A549 (cell line): ENCODE measurements around the gene MEGF10. TPM values are rescaled to one million over a fixed set of nuclear protein-coding genes. Genes with fewer than 3 reads are reported as not detected.

ENCODE experiments used
- ATAC-seq, 2 experiments: fragments of 200-7000 bp in 1 of 2; fragments of >200 bp in 1 of 2; cut with Nextera tagmentation in 1 of 2; cut with Tn5 transposase in 1 of 2; 3 replicates each; pipeline versions ENCODE4 v1.8.0 to v1.9.1; 2018 to 2020; ENCODE audit warnings: mild to moderate bottlenecking in 1 of 2, moderate library complexity in 1 of 2
- CTCF ChIA-PET: fragments of 300-600 bp; sonication (Branson Sonifier 250); formaldehyde crosslinking; extraction: SDS; loops from one replicate; lab custom pipeline; 2021; ENCODE audit warnings: antibody characterized with exemption, inconsistent platforms; lab: Yijun Ruan, JAX
- POLR2A ChIA-PET: fragments of 350-600 bp; formaldehyde crosslinking; extraction: SDS; loops from one replicate; lab custom pipeline; 2021; ENCODE audit warnings: antibody characterized with exemption, inconsistent platforms; lab: Yijun Ruan, JAX
- DNase-seq, 2 experiments: peaks; one replicate each; pipeline versions ENCODE4 v3.0.0 to v3.0.0-alpha.2; 2011 to 2016; ENCODE audit warnings: low read depth in 1 of 2, low spot score in 1 of 2
- FAIRE-seq: peaks from 2 replicates; lab custom pipeline; 2011; peaks lifted over from hg19 to GRCh38; lab: Jason Lieb, UNC
- H3K27ac ChIP-seq, 2 experiments: fragments of >200 bp; sonication (Bioruptor Twin); formaldehyde crosslinking; 3 replicates each; pipeline ENCODE4 v1.5.1; 2016 to 2017
- H3K4me1 ChIP-seq: fragments of >200 bp; sonication (Bioruptor Twin); formaldehyde crosslinking; 3 replicates; pipeline ENCODE4 v1.6.1; 2016
- H3K4me2 ChIP-seq: fragments of >200 bp; sonication (Bioruptor Twin); formaldehyde crosslinking; 3 replicates; pipeline ENCODE4 v1.6.1; 2016
- H3K4me3 ChIP-seq: fragments of >200 bp; sonication (Bioruptor Twin); formaldehyde crosslinking; 3 replicates; pipeline ENCODE4 v1.5.1; 2016
- H3K9me3 ChIP-seq: fragments of >200 bp; sonication (Bioruptor Twin); formaldehyde crosslinking; 3 replicates; pipeline ENCODE4 v1.6.1; 2016
- BCL3 ChIP-seq: fragments of >200 bp; sonication (Bioruptor Twin); formaldehyde crosslinking; IDR thresholded peaks from 3 replicates; pipeline ENCODE4 v1.6.1; 2016
- BHLHE40 ChIP-seq: IDR thresholded peaks from 2 replicates; pipeline ENCODE4 v1.6.1; 2012; ENCODE audit warnings: low read depth, low read length, inconsistent platforms
- CBX2 ChIP-seq: fragments of 200-600 bp; sonication (generic); IDR thresholded peaks from 2 replicates; pipeline ENCODE4 v1.6.1; 2016; ENCODE audit warnings: low read depth, mild to moderate bottlenecking, borderline replicate concordance
- CHD4 ChIP-seq: fragments of 200-600 bp; sonication (generic); IDR thresholded peaks from 2 replicates; pipeline ENCODE4 v1.6.1; 2016; ENCODE audit warnings: antibody characterized with exemption, mild to moderate bottlenecking, borderline replicate concordance
- EHMT2 ChIP-seq: fragments of 200-600 bp; sonication (generic); IDR thresholded peaks from 2 replicates; pipeline ENCODE4 v1.6.1; 2016; ENCODE audit warnings: antibody characterized with exemption, low read depth, mild to moderate bottlenecking, moderate library complexity
- FOSL2 ChIP-seq, 2 experiments: fragments of 450-650 bp in 1 of 2; fragments of >200 bp in 1 of 2; sonication (Bioruptor Twin) in 1 of 2; formaldehyde crosslinking; IDR thresholded peaks; 2 replicates each; pipeline versions ENCODE4 v1.5.0 to v1.6.1; 2016 to 2020; ENCODE audit warnings: mild to moderate bottlenecking in 1 of 2, moderate library complexity in 1 of 2
- GATA3 ChIP-seq: IDR thresholded peaks from 2 replicates; pipeline ENCODE4 v1.6.1; 2012; ENCODE audit warnings: borderline replicate concordance
- HEYL ChIP-seq: fragments of 250-450 bp; sonication (Bioruptor Pico); IDR thresholded peaks from 2 replicates; pipeline ENCODE4 v1.8.0; 2021; ENCODE audit warnings: mild to moderate bottlenecking, moderate library complexity
- HMGXB4 ChIP-seq: fragments of 250-450 bp; sonication (Bioruptor Pico); IDR thresholded peaks from 2 replicates; pipeline ENCODE4 v1.5.0; 2021; ENCODE audit warnings: mild to moderate bottlenecking, moderate library complexity, borderline replicate concordance
- JUNB ChIP-seq: fragments of >200 bp; sonication (Bioruptor Twin); formaldehyde crosslinking; IDR thresholded peaks from 2 replicates; pipeline ENCODE4 v1.6.1; 2016
- NFE2L2 ChIP-seq: fragments of 150-350 bp; conservative IDR thresholded peaks from 2 replicates; pipeline ENCODE4 v1.6.1; 2014; ENCODE audit warnings: low read length
- NPAS2 ChIP-seq: fragments of 250-450 bp; sonication (Bioruptor Pico); IDR thresholded peaks from 2 replicates; pipeline ENCODE4 v1.8.0; 2022; ENCODE audit warnings: mild to moderate bottlenecking, moderate library complexity, borderline replicate concordance
- PBX3 ChIP-seq: IDR thresholded peaks from 2 replicates; pipeline ENCODE4 v1.6.1; 2012
- RAD21 ChIP-seq, 2 experiments: fragments of >200 bp in 1 of 2; sonication (Bioruptor Twin) in 1 of 2; formaldehyde crosslinking in 1 of 2; IDR thresholded peaks in 1 of 2; conservative IDR thresholded peaks in 1 of 2; 2 replicates in 1 of 2; 3 replicates in 1 of 2; pipeline ENCODE4 v1.6.1; 2012 to 2018; ENCODE audit warnings: inconsistent platforms in 1 of 2
- RARB ChIP-seq: fragments of 250-450 bp; sonication (Bioruptor Pico); IDR thresholded peaks from 2 replicates; pipeline ENCODE4 v1.8.0; 2021; ENCODE audit warnings: mild to moderate bottlenecking, moderate library complexity
- RCOR1 ChIP-seq: fragments of 150-350 bp; IDR thresholded peaks from 2 replicates; pipeline ENCODE4 v1.6.1; 2014; ENCODE audit warnings: antibody characterized with exemption, low read length, low read depth
- SMC3 ChIP-seq: fragments of >200 bp; sonication (Bioruptor Twin); formaldehyde crosslinking; IDR thresholded peaks from 3 replicates; pipeline ENCODE4 v1.6.1; 2018; ENCODE audit warnings: inconsistent platforms
- SREBF2 ChIP-seq: fragments of 450-650 bp; IDR thresholded peaks from 2 replicates; pipeline ENCODE4 v1.6.1; 2014; ENCODE audit warnings: mild to moderate bottlenecking, moderate library complexity
- TFCP2L1 ChIP-seq: fragments of 250-450 bp; sonication (Bioruptor Pico); IDR thresholded peaks from 2 replicates; pipeline ENCODE4 v1.5.0; 2021; ENCODE audit warnings: mild to moderate bottlenecking
- TP53 ChIP-seq: fragments of 250-450 bp; sonication (Bioruptor Pico); IDR thresholded peaks from 2 replicates; pipeline ENCODE4 v1.5.0; 2021; ENCODE audit warnings: mild to moderate bottlenecking, moderate library complexity
- ZNF302 ChIP-seq: fragments of 250-450 bp; sonication (Bioruptor Pico); IDR thresholded peaks from 2 replicates; pipeline ENCODE4 v1.9.0; 2021; ENCODE audit warnings: inconsistent platforms, mild to moderate bottlenecking, moderate library complexity
- ZSCAN20 ChIP-seq: fragments of 250-450 bp; sonication (Bioruptor Pico); IDR thresholded peaks from 2 replicates; pipeline ENCODE4 v1.8.0; 2022; ENCODE audit warnings: mild to moderate bottlenecking, moderate library complexity
- WGBS: methylation state at CpG from one replicate; pipeline ENCODE4 v1.1.6; 2017; ENCODE audit errors: missing lambda C conversion rate; 5-methylcytosine and 5-hydroxymethylcytosine counted together
- polyA plus RNA-seq, 4 experiments: library from polyadenylated mRNA; depleted of rRNA in 3 of 4; stranded (reverse); fragments of >200 nt; fragmentation: RNase III in 1 of 4; extraction: RNeasy Plus Mini Kit Qiagen cat#74134 plus additional on column Dnase treatment in 1 of 4; gene quantifications; 2 replicates in 3 of 4; 3 replicates in 1 of 4; pipeline ENCODE4 v1.2.3, GENCODE V29; 2011 to 2017
- TF ChIP-seq, protein P1 (sequence below): fragments of >200 bp; sonication (Bioruptor Twin); formaldehyde crosslinking; IDR thresholded peaks from 2 replicates; pipeline ENCODE4 v1.6.1; 2016
- TF ChIP-seq, protein P2 (sequence below): IDR thresholded peaks from 2 replicates; pipeline ENCODE4 v1.6.1; 2012; ENCODE audit warnings: low read depth, borderline replicate concordance

MEGF10 gene
- polyA plus RNA-seq, 2 of the 4 experiments (the other 2 are of a cell fraction), result 0.01 TPM; not detected in 1

DNA sequence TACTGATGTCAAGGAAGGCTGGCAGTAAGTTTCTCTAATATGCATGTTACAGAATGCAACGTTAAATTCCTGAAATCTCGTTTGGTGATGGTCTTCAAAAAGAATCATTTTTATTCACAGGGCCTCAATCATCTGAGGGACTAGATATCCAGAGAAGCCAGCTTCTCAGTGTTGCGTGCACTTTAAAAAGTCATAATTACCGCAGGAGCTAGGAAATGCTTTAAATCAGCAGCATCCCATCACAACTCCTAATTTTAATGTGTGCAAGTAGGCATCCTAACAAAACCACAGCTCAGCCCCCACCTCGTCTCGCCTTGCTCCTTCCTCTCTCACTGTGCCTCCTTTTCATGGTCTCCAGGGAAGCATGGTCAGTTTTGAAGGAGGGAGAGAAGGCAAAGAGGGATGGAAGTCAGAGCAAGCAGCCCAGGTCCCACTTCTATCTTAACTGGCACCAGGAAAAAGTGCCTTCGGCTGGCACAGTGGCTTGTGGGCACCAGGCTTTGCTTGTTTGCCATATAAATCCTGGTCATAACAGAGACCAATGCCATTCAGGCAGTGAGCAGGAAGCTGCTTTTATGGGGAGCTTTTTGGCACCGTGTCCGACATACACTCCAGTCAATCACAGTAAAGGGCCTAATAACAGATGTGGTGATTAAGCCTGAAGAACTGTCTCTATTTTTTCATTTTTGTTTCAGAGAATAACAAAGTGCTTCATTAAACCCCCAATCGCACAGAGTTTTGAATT, 21.4 kb downstream of the MEGF10 start:
- Histone ChIP-seq H3K4me1 (no peaks in the 10 kb centered on the region), H3K4me3 (no peak overlapping the region), H3K9me3 (no peaks in the 10 kb centered on the region), H3K27ac (no peak overlapping the region), H3K4me2 (no peak overlapping the region)
- WGBS, result 31% methylated on average over 10 of the region's 10 CpGs
- ChIA-PET POLR2A (no interaction called here), CTCF (interaction anchor here (3.5 kb wide), 1 partner anchor 636 kb away, joined by 9 read pairs; no protein-coding TSS in a partner anchor)
- FAIRE-seq (no peak), ATAC-seq (no peak), DNase-seq (no peak)
- TF ChIP-seq NFE2L2 (no peak), BHLHE40 (no peak), ZNF302 (CRISPR knock-in tag) (no peak), RARB (no peak), TP53 (CRISPR knock-in tag) (no peak), ZSCAN20 (CRISPR knock-in tag) (no peak), SREBF2 (no peak)

- ChIA-PET POLR2A (no interaction called here), CTCF (interaction anchor here (0.7 to 3.5 kb wide), 9 partner anchors 10 to 656 kb away, joined by 3 to 9 read pairs (median 5); no protein-coding TSS in a partner anchor)
- 30% methylated on average over 3 of the region's 3 CpGs for WGBS
- no peak for DNase-seq
- Histone ChIP-seq H3K4me2 (no peak overlapping the region), H3K9me3 (no peaks in the 10 kb centered on the region), H3K4me1 (no peaks in the 10 kb centered on the region), H3K27ac (no peak overlapping the region), H3K4me3 (no peak overlapping the region)
- FAIRE-seq, result no peak
- TF ChIP-seq HMGXB4 (CRISPR knock-in tag), result no peak
- no peak for TF ChIP-seq TFCP2L1 (CRISPR knock-in tag)
- TF ChIP-seq RCOR1, result no peak
- no peak for TF ChIP-seq CHD4
- no peak for TF ChIP-seq NPAS2 (CRISPR knock-in tag)
- TF ChIP-seq JUNB, result no peak
- TF ChIP-seq, protein P1, sequence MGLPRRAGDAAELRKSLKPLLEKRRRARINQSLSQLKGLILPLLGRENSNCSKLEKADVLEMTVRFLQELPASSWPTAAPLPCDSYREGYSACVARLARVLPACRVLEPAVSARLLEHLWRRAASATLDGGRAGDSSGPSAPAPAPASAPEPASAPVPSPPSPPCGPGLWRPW, result no peak
- no peak for TF ChIP-seq TP53 (CRISPR knock-in tag)
- TF ChIP-seq EHMT2, result no peak
- no peak for TF ChIP-seq ZSCAN20 (CRISPR knock-in tag)
- no peak for ATAC-seq
Observed at GRCh38 chr5:127313379-127313778, 22.8 kb downstream of the MEGF10 start.

DNA sequence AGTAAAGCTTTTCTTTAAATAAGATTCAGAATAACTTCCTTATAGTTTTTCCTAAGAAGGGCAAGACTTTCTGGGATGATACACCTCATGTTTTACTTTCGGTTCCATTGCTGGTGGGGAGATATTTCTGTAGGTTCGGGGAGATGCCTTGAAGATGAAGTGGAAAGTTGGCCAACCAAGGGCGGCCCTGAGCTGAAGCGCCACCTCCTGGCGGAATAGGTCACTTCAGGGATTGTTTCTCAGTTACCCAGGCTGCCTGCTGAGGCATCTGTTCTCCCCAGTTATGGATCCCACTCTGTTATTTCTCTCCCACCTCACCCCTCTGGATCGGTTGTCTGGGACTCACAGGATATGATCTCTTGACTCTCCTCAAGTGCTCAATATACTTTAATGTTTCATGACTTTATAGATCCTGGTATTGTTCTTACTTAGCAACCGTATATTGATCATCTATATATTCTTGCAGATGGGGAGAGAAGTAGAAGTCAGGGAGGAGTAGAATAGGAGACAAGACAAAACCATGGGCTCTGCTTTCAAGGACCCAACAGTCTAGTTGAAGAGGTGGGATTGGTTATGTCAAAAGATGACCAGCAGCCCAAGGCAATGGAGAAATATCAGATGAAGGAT, 23.4 kb downstream of the MEGF10 start:
- Histone ChIP-seq H3K27ac (no peak overlapping the region), H3K4me3 (no peak overlapping the region), H3K9me3 (no peaks in the 10 kb centered on the region), H3K4me2 (no peak overlapping the region), H3K4me1 (no peaks in the 10 kb centered on the region)
- ATAC-seq (peak; percentile 92 to 95), FAIRE-seq (no peak), DNase-seq (peak; percentile 50 to 60)
- POLR2A ChIA-PET, result no interaction called here
- CTCF ChIA-PET, result interaction anchor here (0.7 to 3.5 kb wide), 10 partner anchors 8 to 657 kb away, joined by 3 to 9 read pairs (median 4); no protein-coding TSS in a partner anchor
- WGBS, result 14% methylated on average over 7 of the region's 7 CpGs
- TF ChIP-seq FOSL2 (IDR thresholded peaks at IDR 0.05) (no peak), FOSL2 (CRISPR knock-in tag; IDR thresholded peaks at IDR 0.05) (no peak), CBX2 (no peak), GATA3 (no peak), NFE2L2 (no peak), PBX3 (no peak), HEYL (no peak), RAD21 (conservative IDR thresholded peaks at IDR 0.05 in 1 of 2, IDR thresholded peaks at IDR 0.05 in 1 of 2) (peak; percentile 70 to 71), BCL3 (no peak), SMC3 (peak; percentile 78)
- TF ChIP-seq, protein P1, result no peak
- TF ChIP-seq, protein P2, sequence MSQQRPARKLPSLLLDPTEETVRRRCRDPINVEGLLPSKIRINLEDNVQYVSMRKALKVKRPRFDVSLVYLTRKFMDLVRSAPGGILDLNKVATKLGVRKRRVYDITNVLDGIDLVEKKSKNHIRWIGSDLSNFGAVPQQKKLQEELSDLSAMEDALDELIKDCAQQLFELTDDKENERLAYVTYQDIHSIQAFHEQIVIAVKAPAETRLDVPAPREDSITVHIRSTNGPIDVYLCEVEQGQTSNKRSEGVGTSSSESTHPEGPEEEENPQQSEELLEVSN, result no peak
